Thymus (tissue), 11 donors: ENCODE results near the gene RAET1E. TPM values are rescaled to one million over a fixed set of nuclear protein-coding genes. Genes with fewer than 3 reads are reported as not detected.

Experiments used
- DNase-seq, 9 donors: peaks; one replicate each; pipeline ENCODE4 v3.0.0-alpha.2; 2013; ENCODE audit warnings: low spot score in 9 of 9, low read depth in 6 of 9, missing footprints in 1 of 9
- H3K27ac ChIP-seq, 2 donors: one replicate each; pipeline ENCODE4 v1.5.1; 2013; ENCODE audit warnings: control low read depth in 1 of 2, low read depth in 1 of 2, low read length in 1 of 2, mild to moderate bottlenecking in 1 of 2, moderate library complexity in 1 of 2
- H3K27me3 ChIP-seq, 2 donors: one replicate each; pipeline ENCODE4 v1.5.1; 2013; ENCODE audit warnings: low read length in 1 of 2; ENCODE audit not compliant: control insufficient read depth in 2 of 2, insufficient read depth in 1 of 2
- H3K36me3 ChIP-seq, 2 donors: one replicate each; pipeline ENCODE4 v1.5.1; 2013; ENCODE audit warnings: low read length in 1 of 2, mild to moderate bottlenecking in 1 of 2, moderate library complexity in 1 of 2; ENCODE audit not compliant: control insufficient read depth in 2 of 2, insufficient read depth in 2 of 2
- H3K4me1 ChIP-seq, 2 donors: one replicate each; pipeline ENCODE4 v1.5.1; 2013; ENCODE audit warnings: low read length in 2 of 2; ENCODE audit not compliant: control insufficient read depth in 2 of 2, insufficient read depth in 2 of 2
- H3K4me3 ChIP-seq, 2 donors: one replicate each; pipeline ENCODE4 v1.5.1; 2013; ENCODE audit warnings: low read length in 2 of 2, control low read depth in 1 of 2, mild to moderate bottlenecking in 1 of 2
- H3K9me3 ChIP-seq, 2 donors: one replicate each; pipeline ENCODE4 v1.5.1; 2013; ENCODE audit warnings: low read length in 1 of 2, mild to moderate bottlenecking in 1 of 2; ENCODE audit not compliant: control insufficient read depth in 2 of 2, insufficient read depth in 1 of 2
- WGBS: extraction: QIAGEN DNeasy Blood & Tissue Kit; methylation state at CpG from one replicate; pipeline ENCODE4 v1.1.7; 2013; 5-methylcytosine and 5-hydroxymethylcytosine counted together
- polyA plus RNA-seq: library from polyadenylated mRNA; stranded (reverse); fragments of 200-250 nt; gene quantifications from one replicate; pipeline ENCODE4 v1.2.3, GENCODE V29; 2013
- total RNA-seq: library from RNA; stranded (reverse); fragments of 120-200 nt; gene quantifications from one replicate; pipeline ENCODE4 v1.2.4, GENCODE V29; 2013
- donor health status: healthy.

RAET1E gene
- total and polyA plus RNA-seq, 2 donors, result 0.05 to 0.59 TPM

DNA sequence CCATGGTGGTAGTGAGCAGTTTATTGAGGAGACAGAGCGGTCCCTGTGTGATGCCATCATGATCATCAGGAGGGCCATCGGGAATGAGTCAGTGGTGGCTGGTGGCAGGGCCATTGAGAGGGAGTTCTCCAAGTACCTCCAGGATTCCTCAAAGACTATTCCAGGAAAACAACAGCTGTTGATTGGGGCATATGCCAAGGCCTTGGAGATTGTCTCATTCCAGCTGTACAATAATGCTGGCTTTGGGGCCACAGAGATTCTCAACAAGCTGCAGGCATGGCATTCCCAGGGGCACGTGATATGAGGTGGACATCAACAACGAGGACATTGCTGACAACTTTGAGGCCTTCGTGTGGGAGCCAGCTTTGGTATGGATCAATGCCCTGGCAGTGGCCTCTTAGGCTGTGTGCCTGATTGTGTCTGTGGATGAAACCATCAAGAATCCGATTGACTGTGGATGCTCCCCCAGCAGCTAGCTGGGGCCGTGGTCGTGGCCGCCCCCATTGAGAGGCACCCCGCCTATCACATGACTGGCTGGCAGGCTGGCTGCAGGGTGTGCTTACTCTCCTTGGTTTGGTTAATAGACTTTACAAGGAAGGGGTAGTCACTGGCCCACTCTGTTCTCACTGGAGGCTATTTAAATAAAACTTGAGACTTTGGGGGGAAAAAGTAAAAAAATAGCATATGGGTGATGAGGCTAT is 16.7 kb downstream of the RAET1E start:
- Histone ChIP-seq H3K36me3 (no peaks in the 10 kb centered on the region), H3K4me1 (no peaks in the 10 kb centered on the region), H3K9me3 (peaks cover 0 to 3% of the 10 kb centered on the region in 2 donors), H3K4me3 (no peak overlapping the region), H3K27me3 (peaks cover 0 to 9% of the 10 kb centered on the region in 2 donors), H3K27ac (no peak overlapping the region)
- WGBS, result 94% methylated on average over 10 of the region's 10 CpGs
- DNase-seq, result no peak

DNA sequence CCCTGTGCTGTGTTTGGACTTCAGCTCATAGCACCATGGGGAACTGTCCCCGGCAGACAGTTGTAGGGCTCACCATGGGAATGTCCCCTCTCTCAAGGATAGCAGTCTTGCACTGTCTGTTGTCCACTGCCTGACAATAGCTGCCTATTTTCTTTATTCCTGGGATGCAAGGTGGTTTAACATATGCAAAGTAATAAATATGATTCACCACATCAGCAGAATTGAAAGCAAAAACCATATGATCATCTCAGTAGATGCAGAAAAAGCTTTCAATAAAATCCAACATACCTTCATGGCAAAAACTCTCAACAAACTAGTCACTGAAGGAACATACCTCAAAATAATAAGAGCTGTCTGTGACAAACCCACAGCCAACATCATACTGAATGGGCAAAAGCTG is 20.3 kb downstream of the RAET1E start:
- Histone ChIP-seq H3K36me3 (no peaks in the 10 kb centered on the region), H3K27ac (no peak overlapping the region), H3K27me3 (peaks cover 0 to 5% of the 10 kb centered on the region in 2 donors), H3K9me3 (peaks cover 0 to 3% of the 10 kb centered on the region in 2 donors), H3K4me1 (no peaks in the 10 kb centered on the region), H3K4me3 (no peak overlapping the region)
- 100% methylated on average over 1 of the region's 1 CpG for WGBS
- no peak for DNase-seq

DNA sequence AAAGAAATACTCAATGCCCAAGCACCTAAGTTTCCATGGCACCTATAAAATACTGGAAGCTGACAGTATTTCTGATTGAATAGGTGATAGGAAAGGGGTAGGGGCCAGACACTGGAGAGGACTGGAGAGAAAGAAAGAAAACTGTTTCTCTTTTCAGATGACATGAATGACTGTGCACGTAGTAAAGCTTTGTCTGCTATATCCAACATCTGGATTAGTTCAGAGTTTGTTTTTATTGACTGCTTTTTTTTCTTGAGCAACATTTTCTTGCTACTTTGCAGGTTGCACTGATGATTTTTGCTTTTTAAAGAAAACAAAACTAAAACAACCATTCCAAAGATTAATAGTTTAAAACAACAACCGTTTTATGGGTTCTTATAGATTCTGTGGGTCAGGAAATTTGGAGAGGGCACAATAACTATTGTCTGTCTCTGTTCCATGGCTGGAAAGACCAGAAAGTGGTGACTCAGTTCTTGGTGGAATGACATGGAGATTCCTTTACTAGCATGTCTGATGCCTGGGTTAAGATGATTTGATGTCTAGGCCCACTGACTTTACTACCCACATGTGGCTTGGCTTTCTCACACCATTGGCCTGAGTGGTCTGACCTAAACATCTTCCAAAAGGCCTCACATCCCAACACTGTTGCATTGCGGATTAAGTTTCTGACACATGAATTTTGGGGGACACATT is 21.5 kb downstream of the RAET1E start:
- H3K9me3 ChIP-seq, result peaks cover 0 to 2% of the 10 kb centered on the region in 2 donors
- no peak overlapping the region for H3K4me3 ChIP-seq
- no peak overlapping the region for H3K27ac ChIP-seq
- H3K36me3 ChIP-seq, result no peaks in the 10 kb centered on the region
- DNase-seq, result no peak
- no peaks in the 10 kb centered on the region for H3K4me1 ChIP-seq
- peaks cover 0 to 4% of the 10 kb centered on the region in 2 donors for H3K27me3 ChIP-seq
- 93% methylated on average over 3 of the region's 3 CpGs for WGBS

DNA sequence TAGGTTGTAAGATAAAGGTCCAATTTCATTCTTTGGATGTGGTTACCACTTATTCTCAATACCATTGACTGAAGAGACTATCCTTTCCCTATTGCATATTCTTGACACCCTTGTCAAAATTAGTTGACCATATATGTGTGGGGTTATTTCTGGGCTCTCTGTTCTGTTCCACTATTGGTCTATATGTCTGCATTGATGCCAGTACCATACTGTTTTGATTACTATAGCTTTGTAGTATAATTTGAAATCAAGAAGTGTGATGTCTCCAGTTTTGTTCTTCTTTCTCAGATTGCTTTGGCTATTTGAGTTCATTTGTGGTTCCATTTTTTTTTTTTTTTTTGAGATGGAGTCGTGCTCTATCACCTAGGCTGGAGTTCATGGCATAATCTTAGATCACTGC is 25.7 kb downstream of the RAET1E start:
- no peaks in the 10 kb centered on the region for H3K9me3 ChIP-seq
- no peak overlapping the region for H3K4me3 ChIP-seq
- no peak overlapping the region for H3K27ac ChIP-seq
- DNase-seq, result no peak
- WGBS, result 82% methylated on average over 1 of the region's 1 CpG
- H3K36me3 ChIP-seq, result no peaks in the 10 kb centered on the region
- H3K4me1 ChIP-seq, result no peaks in the 10 kb centered on the region
- H3K27me3 ChIP-seq, result peaks cover 0 to 11% of the 10 kb centered on the region in 2 donors

DNA sequence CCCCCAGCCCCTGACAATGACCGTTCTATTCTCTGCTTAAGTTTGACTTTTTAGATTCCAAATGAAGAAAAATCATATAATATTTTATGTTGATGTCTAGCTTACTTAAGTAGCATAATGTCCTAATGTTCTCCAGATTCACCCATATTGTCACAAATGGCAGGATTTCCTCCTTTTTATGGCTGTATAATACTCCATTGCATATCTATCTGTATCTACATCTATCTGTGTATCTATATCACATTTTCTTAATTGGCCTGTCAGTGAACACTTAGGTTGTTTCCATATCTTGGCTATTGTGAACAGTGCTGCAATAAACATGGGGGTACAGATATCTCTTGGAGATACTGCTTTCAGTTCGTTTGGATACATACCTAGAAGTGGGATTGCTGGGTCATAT is 26.7 kb downstream of the RAET1E start:
- Histone ChIP-seq H3K9me3 (no peaks in the 10 kb centered on the region), H3K36me3 (no peaks in the 10 kb centered on the region), H3K4me1 (no peaks in the 10 kb centered on the region), H3K27ac (no peak overlapping the region), H3K4me3 (no peak overlapping the region), H3K27me3 (peaks cover 0 to 16% of the 10 kb centered on the region in 2 donors)
- no peak for DNase-seq
- WGBS, result 94% methylated on average over 2 of the region's 2 CpGs

DNA sequence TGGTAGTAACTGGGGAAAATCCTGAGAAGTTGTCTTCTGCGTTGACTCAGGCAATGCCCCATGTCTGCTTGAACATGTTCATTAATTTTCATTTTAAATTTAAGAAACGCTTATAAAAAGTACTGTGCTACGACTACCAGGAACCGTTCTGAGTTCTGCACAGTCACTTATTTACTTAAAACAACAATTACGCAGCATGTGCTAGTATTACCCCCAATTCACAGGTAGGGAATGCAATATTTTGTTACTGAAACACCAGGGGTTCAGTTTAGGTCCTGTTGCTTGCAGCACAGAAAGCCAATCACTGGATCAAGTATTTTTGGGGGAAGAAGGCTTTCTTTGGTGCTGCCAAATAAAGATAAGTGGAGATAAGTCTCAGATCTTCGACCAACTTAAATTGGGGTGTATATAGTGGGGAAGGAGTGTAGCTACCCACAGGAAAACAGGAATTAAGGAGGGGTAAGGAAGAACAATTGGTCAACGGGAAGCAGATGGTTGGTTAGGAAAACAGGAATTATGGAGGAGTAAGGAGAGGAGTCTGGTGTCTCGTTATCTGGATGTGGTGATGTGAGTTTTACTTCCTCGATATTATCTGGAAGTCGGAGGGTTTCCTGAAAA is 28.5 kb downstream of the RAET1E start:
- WGBS, result 74% methylated on average over 10 of the region's 10 CpGs
- no peaks in the 10 kb centered on the region for H3K36me3 ChIP-seq
- no peak for DNase-seq
- H3K9me3 ChIP-seq, result no peaks in the 10 kb centered on the region
- H3K4me1 ChIP-seq, result peaks cover 0 to 4% of the 10 kb centered on the region in 2 donors
- peaks cover 0 to 23% of the 10 kb centered on the region in 2 donors for H3K27me3 ChIP-seq
- no peak overlapping the region for H3K4me3 ChIP-seq
- H3K27ac ChIP-seq, result no peak overlapping the region

DNA sequence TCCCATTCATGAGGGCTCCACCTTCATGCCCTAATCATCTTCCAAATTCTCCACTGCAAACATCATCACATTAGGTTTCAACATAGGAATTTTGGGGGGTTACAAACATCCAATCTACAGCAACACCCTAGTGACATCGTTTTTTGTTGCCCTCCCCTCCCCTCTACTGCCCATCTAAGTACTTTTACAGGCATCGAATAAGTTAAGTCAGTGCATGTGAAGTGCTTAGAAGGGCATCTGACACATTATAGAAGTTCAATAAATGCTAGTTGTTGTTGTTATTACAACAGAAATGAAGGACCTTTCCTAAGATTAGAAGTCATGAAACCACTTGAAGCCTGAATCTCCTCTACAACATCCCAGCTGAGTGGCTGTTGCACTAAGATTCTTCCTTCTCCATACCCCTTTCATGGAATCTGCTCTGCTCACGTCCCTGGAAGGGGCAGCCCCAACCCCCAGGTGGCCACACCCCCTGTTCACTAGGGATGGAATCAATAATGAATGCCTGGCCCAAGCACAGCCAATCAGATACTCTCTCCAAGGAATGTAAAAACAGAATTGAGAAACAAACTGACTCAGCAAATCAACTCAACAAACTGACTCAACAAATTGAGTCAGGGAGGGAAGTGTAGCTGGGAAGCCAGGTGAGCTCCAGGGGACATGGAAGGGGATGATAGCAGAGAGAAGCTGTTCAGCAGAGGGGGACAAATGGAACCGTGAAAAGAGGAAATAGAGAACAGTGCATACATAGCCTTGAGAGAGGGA is 29.9 kb downstream of the RAET1E start:
- no peaks in the 10 kb centered on the region for H3K9me3 ChIP-seq
- no peak for DNase-seq
- H3K36me3 ChIP-seq, result no peaks in the 10 kb centered on the region
- H3K4me1 ChIP-seq, result peaks cover under 1 to 7% of the 10 kb centered on the region in 2 donors
- H3K27me3 ChIP-seq, result peaks cover 2 to 35% of the 10 kb centered on the region in 2 donors
- H3K4me3 ChIP-seq, result no peak overlapping the region
- H3K27ac ChIP-seq, result no peak overlapping the region
- 71% methylated on average over 4 of the region's 4 CpGs for WGBS

DNA sequence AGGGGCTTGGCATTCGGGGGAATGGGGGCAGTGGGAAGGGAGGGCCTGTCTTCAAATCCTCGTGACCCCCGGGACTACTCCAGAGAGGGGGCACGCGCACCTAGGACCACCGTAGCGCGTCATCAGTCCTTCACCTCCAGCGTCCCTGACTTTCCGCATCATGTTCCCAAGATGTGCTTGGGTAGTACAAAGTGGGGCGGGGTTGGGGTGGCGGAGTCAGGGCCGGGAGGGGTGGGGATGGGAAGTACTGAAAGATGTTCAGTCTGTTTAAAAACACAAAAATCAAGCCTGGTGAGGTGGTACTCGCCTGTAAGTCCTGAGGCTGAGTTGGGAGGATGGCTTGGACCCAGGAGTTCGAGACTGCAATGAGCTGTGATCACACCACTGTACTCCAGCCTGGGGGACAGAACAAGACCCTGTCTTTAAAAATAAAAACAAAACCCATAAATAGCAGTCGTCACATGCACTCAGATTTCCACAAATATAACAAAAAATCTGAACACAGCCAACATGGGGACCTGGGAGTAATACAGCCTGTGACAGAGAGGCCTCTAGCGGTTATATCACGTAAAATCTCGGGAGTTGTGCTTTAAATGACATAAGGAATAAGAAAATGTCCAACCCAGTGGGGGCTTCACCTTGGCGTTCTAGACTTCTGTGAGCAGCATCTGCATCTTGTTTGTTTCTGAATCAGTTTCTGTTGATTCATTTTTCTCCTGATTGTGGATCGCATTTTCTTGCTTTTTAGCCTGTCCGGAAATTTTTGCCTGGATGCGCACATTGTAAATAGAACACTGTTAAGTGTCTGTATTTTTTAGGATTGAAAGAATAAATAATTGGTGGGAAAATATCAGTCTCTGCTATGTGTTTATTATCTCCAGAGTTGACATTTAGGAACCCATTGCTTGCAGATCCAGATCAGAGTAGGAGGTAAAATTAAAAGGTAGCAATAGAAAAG is 33.1 kb downstream of the RAET1E start:
- peak in 4 of 9 donors; percentile 20 to 66 (median 34) for DNase-seq
- WGBS, result 21% methylated on average over 23 of the region's 23 CpGs
- Histone ChIP-seq H3K27ac (peak overlapping the region in 1 of 2 donors; percentile 64), H3K4me3 (peak overlapping the region in 1 of 2 donors; percentile 70), H3K36me3 (no peaks in the 10 kb centered on the region), H3K9me3 (no peaks in the 10 kb centered on the region), H3K4me1 (peaks cover 3 to 10% of the 10 kb centered on the region in 2 donors), H3K27me3 (peaks cover 8 to 59% of the 10 kb centered on the region in 2 donors)
